Measurements from ENCODE around the gene TEK. TPM values are rescaled to one million over a fixed set of nuclear protein-coding genes. Genes with fewer than 3 reads are reported as not detected.

Gene TEK
- polyA plus RNA-seq, 3 donors = not detected

GRCh38 chr9:27261517-27262211 lies 152.6 kb downstream of the TEK start:
- H3K4me1 Mint-ChIP-seq = no peaks in the 10 kb centered on the region
- Histone ChIP-seq H3K27ac (ENCODE audit: low read depth in 1 of 2, low read length in 2 of 2) (no peak overlapping the region), H3K4me1 (ENCODE audit: control insufficient read depth in 1 of 2, insufficient read depth in 2 of 2, low read length in 2 of 2) (no peaks in the 10 kb centered on the region), H2AFZ (ENCODE audit: insufficient read depth, low read depth, low read length, poor library complexity, severe bottlenecking) (no peak overlapping the region), H3K79me2 (ENCODE audit: insufficient read depth, low read length) (no peaks in the 10 kb centered on the region), H4K20me1 (ENCODE audit: insufficient read depth, low read length) (no peaks in the 10 kb centered on the region), H3K9me3 (replicated peaks in 1 of 2; ENCODE audit: control insufficient read depth in 1 of 2, insufficient read depth in 1 of 2, low read length in 2 of 2) (no peaks in the 10 kb centered on the region), H3K4me2 (replicated peaks; ENCODE audit: extremely low read depth, low read length, poor library complexity, severe bottlenecking) (no peak overlapping the region), H3K9ac (ENCODE audit: insufficient read depth, low read length, poor library complexity, severe bottlenecking) (no peak overlapping the region), H3K36me3 (replicated peaks in 1 of 2; ENCODE audit: control insufficient read depth in 1 of 2, insufficient read depth in 2 of 2, low read length in 2 of 2) (no peaks in the 10 kb centered on the region), H3K27me3 (ENCODE audit: control insufficient read depth in 2 of 2, insufficient read depth in 2 of 2, low read length in 2 of 2) (no peaks in the 10 kb centered on the region), H3K4me3 (replicated peaks in 1 of 3; ENCODE audit: low read depth in 2 of 3, low read length in 3 of 3) (no peak overlapping the region)
- no peaks in the 10 kb centered on the region for H3K36me3 Mint-ChIP-seq
- DNase-seq = no peak
- H3K9me3 Mint-ChIP-seq = peaks cover 0 to 2% (median 0%) of the 10 kb centered on the region in 7 donors
- TF ChIP-seq, protein P1, sequence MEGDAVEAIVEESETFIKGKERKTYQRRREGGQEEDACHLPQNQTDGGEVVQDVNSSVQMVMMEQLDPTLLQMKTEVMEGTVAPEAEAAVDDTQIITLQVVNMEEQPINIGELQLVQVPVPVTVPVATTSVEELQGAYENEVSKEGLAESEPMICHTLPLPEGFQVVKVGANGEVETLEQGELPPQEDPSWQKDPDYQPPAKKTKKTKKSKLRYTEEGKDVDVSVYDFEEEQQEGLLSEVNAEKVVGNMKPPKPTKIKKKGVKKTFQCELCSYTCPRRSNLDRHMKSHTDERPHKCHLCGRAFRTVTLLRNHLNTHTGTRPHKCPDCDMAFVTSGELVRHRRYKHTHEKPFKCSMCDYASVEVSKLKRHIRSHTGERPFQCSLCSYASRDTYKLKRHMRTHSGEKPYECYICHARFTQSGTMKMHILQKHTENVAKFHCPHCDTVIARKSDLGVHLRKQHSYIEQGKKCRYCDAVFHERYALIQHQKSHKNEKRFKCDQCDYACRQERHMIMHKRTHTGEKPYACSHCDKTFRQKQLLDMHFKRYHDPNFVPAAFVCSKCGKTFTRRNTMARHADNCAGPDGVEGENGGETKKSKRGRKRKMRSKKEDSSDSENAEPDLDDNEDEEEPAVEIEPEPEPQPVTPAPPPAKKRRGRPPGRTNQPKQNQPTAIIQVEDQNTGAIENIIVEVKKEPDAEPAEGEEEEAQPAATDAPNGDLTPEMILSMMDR (IDR thresholded peaks at IDR 0.05) = no peak
- H3K4me3 Mint-ChIP-seq = no peak overlapping the region
- intact Hi-C loops (cut with micrococcal nuclease) = no loop called here
- no peak overlapping the region for H3K27ac Mint-ChIP-seq
- H3K27me3 Mint-ChIP-seq (ENCODE audit: low read depth in 3 of 3) = no peaks in the 10 kb centered on the region
- 30% methylated on average over 1 of the region's 4 CpGs for WGBS (ENCODE audit: insufficient coverage)

DNA sequence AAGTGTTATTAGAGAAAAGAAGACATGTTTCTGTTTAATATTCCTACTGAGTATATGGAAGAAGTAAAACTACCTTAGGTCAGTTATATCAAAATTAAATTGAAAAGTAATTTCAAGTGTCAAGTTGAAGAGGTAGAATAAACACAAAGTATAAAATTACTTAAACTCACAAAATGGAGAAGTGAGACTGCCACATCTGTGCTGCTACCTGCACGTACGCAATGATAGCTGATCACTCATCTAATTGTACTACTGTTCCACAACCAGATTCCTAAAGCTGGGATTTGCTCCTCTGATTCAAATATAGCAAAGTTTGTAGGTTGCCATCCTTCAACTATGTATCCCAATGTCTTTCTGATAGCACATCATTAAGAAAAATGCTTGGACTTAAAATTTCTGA lies 163.1 kb downstream of the TEK start:
- intact Hi-C loops (cut with micrococcal nuclease) = no loop called here
- Histone ChIP-seq H3K36me3 (replicated peaks in 1 of 2; ENCODE audit: control insufficient read depth in 1 of 2, insufficient read depth in 2 of 2, low read length in 2 of 2) (no peaks in the 10 kb centered on the region), H3K27me3 (ENCODE audit: control insufficient read depth in 2 of 2, insufficient read depth in 2 of 2, low read length in 2 of 2) (no peaks in the 10 kb centered on the region), H3K27ac (ENCODE audit: low read depth in 1 of 2, low read length in 2 of 2) (no peak overlapping the region), H4K20me1 (ENCODE audit: insufficient read depth, low read length) (no peaks in the 10 kb centered on the region), H3K4me3 (replicated peaks in 1 of 3; ENCODE audit: low read depth in 2 of 3, low read length in 3 of 3) (no peak overlapping the region), H3K9ac (ENCODE audit: insufficient read depth, low read length, poor library complexity, severe bottlenecking) (no peak overlapping the region), H3K4me2 (replicated peaks; ENCODE audit: extremely low read depth, low read length, poor library complexity, severe bottlenecking) (no peak overlapping the region), H3K9me3 (replicated peaks in 1 of 2; ENCODE audit: control insufficient read depth in 1 of 2, insufficient read depth in 1 of 2, low read length in 2 of 2) (no peaks in the 10 kb centered on the region), H2AFZ (ENCODE audit: insufficient read depth, low read depth, low read length, poor library complexity, severe bottlenecking) (no peak overlapping the region), H3K79me2 (ENCODE audit: insufficient read depth, low read length) (no peaks in the 10 kb centered on the region), H3K4me1 (ENCODE audit: control insufficient read depth in 1 of 2, insufficient read depth in 2 of 2, low read length in 2 of 2) (no peaks in the 10 kb centered on the region)
- WGBS (ENCODE audit: insufficient coverage) = no CpG with 5 or more reads among the region's 2 CpGs
- DNase-seq = no peak
- TF ChIP-seq, protein P1 (IDR thresholded peaks at IDR 0.05) = no peak
- Mint-ChIP-seq H3K36me3 (no peaks in the 10 kb centered on the region), H3K27me3 (ENCODE audit: low read depth in 3 of 3) (peaks cover 0 to 1% (median 0%) of the 10 kb centered on the region in 3 donors), H3K9me3 (peaks cover 0 to 2% (median 0%) of the 10 kb centered on the region in 7 donors), H3K4me3 (no peak overlapping the region), H3K27ac (no peak overlapping the region), H3K4me1 (peaks cover 3% of the 10 kb centered on the region)
